VCaP (cell line): ENCODE data around the gene STK16.

ENCODE experiments used
- H3K27ac ChIP-seq: fragments of 450-650 bp; 2 replicates; pipeline ENCODE4 v1.5.1; 2017
- CTCF ChIP-seq: fragments of 450-650 bp; conservative IDR thresholded peaks from 2 replicates; pipeline ENCODE4 v1.5.1; 2017; ENCODE audit warnings: mild to moderate bottlenecking, moderate library complexity

Gene STK16

GRCh38 chr2:219216535-219216915 lies 28.8 kb upstream of the STK16 start:
- H3K27ac ChIP-seq: peak overlapping the region; percentile 94; the same call in 1 of the 2 replicates
- no peak for TF ChIP-seq CTCF

- H3K27ac ChIP-seq: peak overlapping the region; percentile 94
- TF ChIP-seq CTCF: no peak
Observed at GRCh38 chr2:219218217-219218731, 27.0 kb upstream of the STK16 start.

- TF ChIP-seq CTCF: no peak
- peak within 1 kb of the TSS; percentile 94 for H3K27ac ChIP-seq
Observed at GRCh38 chr2:219218732-219219701, 26.3 kb upstream of the STK16 start, which contains the start of gene ABCB6. ABCB6 (minus strand) TSS chr2:219218958; CDS start chr2:219218673, 285 bp downstream.

- H3K27ac ChIP-seq: peak overlapping the region; percentile 94
- no peak for TF ChIP-seq CTCF
Observed at GRCh38 chr2:219219784-219220532, 25.3 kb upstream of the STK16 start.

- peak overlapping the region; percentile 94; the same call in 1 of the 2 replicates for H3K27ac ChIP-seq
- no peak for TF ChIP-seq CTCF
Observed at GRCh38 chr2:219220652-219221402, 24.5 kb upstream of the STK16 start.

GRCh38 chr2:219221957-219222518 lies 23.2 kb upstream of the STK16 start:
- TF ChIP-seq CTCF: no peak

More at GRCh38 chr2:219221957-219222518, 23.2 kb upstream of the STK16 start:
- H3K27ac ChIP-seq: no peak overlapping the region
